Activated CD8-positive, alpha-beta memory T cell treated with anti-CD3 and anti-CD28 coated beads, Interleukin-2, amount 50 U/mL, for 24 hours (primary cell): Measurements from ENCODE around the gene STOML2.

Source experiments
- DNase-seq: peaks from one replicate; pipeline ENCODE4 v3.0.0-alpha.2; 2020; ENCODE audit errors: extremely low read depth

The STOML2 gene

DNA sequence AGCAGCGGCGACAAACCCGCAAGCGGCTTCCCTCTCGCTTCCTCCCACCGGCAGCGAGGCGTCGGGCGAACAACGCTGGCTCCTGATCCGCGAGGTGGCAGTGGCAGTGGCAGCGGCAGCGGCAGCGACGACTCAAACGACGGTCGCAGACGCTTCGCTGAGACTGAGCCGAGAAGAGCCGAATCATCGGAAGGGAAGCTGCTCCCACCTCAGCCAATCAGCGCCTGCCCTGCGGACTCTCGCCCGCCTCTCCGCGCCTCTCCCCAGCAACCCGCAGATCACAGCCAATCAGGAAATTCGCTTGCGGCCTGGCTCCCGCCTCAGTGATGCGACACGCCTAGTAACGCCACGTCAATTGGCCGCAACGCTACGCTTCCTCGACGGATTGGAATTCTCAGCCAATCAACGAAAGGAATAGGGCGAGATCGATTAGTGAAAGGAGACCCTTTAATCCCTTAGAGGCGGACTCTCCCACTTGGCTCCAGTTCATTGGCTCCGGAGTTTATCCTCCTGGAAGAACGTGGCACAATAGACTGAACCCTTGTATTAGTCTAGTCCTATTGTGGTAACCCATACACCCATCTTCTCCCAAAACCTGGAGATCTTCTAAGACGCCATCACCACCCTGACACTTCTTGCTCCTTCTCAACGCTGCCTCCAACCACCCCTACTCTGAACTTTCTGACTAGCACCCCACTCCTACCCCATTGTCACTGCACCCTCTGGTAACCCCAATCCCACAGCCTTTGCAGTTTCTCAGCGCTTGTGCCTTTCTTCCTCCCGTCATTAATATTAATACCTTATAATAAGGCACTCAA is 30.3 kb downstream of the STOML2 start, which contains the start of gene VCP:
Gene VCP, minus strand, starts transcription at position 165 of the 818 bp plus-strand sequence. CDS start 272 bp downstream, outside the sequence.
- peak; percentile 97 for DNase-seq

DNA sequence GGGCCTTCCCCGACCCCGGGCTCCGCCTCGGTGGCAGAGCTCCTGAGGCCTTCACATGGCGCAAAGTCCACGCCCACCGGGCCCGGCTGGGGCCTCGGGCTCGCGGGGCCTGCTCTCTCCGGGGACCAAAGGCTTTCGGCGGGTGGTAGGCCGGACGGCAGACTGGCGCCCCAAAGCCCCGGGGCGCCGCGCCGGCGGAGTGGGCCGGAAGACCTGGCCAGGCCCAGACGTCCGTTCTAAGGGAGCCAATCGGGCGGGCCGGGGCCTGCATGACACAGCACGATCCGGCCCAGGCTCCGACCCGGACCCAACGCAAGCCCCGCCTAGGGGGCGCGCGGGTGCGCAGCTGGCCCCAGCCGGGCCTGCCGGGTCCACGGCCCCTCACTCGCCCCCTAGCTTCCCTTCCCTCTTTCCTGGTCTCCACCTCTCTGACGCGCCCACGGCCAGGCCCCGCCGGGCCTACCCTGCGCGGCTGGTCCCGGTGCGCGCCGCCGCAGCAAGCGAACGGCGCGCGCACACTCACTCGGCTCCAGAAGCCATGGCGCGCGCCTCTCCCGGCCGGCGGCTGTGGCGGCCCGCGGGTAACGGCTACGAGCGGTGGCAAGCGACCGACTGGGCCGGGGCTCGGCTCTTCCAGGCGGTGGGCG is 31.0 kb downstream of the STOML2 start:
- DNase-seq, result no peak

DNA sequence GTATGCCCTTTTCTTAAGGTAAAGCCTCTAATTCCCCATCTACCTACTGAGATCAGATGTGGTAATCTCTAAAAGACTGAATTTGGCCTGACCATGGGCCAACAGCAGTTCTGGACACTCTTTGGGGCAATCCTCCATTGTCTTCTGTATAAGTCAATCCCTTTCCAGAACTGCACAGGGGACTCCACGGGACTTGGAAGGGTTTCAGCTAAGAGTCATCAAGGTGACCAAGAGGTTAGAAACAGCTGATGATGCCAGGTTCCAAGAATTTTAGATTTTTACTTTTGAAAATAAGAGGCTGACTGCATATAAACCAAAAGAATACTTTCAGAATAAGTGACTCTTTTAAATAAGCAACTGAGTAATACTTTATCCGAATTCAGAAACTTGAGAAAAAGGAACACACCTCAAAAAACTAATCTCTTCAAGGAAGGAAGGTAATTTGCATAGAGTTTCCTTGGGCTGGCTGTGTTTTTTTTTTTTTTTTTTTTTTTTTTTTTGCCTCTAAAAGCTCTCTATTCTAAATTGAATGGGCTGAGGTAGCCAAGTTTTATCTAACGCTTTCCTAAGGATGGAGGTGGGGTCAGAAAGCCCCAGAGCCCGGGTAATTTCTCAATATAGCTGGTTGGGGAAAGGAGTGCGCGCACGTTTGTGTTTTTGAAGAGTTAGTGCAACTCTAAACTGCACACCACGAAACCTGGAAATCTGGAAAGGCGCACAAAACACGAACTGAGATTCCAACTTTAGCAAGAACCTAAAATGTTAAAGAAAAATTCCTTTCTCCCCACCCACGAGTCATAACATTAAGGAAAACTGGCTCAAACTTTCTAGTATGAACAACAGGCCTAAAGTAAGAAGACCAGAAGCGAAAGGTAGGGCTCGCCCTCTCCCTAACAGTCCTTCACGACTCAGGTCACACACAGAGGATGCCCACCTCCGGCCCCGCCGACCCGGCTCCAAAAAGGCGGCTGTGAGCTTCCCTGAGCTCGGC is 31.8 kb downstream of the STOML2 start:
- no peak for DNase-seq

DNA sequence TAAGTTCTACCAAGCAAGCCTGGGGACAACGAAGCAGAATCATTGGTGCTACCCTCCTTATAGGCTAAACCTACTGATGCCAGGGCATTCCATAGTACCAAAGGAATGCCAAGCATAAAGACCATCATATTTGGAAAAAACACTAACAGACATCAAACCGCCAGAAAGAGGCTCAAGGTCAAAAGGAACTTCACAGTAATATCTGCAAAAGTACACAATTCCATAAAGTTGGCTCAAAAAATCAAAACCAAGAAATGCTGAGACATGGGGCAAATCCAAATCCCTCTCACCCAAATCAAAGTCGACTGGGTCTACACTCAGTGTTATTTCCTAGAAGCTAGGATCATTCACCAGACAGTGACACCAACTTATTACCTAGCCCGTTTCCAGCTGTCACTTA is 33.9 kb downstream of the STOML2 start:
- no peak for DNase-seq

DNA sequence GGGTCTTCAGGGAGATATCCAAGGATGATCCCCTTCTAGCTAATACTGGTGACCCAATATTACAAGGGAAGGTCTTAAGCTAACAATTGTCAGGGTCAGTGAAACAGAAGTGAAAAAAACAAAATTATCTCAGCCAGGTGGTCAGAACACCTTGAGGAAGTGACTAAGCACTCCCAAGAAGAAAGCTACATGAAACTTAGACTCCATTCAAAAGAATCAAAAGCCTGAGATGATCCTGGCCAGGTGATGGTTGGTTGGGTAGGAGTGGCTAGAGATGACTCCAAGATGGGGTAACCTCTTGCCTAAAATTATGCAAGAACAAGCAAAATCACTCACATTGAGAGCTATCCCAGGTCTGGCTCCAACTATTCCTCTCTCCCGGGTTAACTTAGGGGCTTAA is 35.9 kb downstream of the STOML2 start:
- DNase-seq, result no peak

DNA sequence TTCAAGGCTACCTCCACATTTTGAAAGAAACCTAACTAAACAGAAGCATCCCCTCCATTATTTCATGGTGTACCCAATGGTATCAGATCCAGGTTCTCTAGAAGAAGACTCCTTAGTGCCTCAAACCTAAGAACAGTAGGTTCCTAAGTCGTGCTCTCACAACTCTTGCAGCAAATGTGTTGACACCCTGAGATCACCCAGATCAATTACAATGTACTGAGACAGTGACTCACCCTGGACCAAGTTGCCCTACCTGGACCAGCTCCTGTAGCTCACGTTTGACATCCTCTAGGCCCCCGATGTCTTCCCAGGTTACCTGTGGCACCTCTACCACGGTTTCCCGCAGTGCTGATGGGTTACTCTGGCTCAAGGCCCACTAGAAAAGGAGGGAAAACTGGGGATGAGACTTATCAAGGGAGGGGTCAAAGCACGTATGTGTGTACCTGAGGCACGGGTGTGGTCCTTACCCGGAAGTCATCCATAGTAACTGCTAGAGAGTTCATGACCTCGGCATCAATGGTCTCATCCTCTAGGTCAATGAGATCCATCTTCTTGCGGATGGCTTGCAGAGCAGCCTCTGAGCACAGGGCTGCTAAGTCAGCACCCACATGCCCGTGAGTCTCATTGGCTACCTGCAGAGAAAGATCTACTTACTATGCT is 42.3 kb downstream of the STOML2 start:
- no peak for DNase-seq

DNA sequence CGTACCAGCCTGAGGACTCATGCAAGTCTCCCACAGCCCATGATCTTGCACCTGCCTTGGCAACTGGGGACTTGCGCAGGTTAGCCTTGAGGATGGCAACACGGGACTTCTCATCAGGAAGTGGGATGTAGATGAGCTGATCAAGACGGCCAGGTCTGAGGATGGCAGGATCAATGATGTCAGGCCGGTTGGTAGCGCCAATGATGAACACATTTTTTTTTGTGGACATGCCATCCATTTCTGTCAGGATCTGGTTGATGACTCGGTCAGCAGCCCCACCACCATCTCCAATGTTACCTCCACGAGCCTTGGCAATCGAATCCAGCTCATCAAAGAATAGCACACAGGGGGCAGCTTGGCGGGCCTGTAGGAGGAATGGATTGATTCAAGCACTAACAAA is 43.5 kb downstream of the STOML2 start:
- no peak for DNase-seq

DNA sequence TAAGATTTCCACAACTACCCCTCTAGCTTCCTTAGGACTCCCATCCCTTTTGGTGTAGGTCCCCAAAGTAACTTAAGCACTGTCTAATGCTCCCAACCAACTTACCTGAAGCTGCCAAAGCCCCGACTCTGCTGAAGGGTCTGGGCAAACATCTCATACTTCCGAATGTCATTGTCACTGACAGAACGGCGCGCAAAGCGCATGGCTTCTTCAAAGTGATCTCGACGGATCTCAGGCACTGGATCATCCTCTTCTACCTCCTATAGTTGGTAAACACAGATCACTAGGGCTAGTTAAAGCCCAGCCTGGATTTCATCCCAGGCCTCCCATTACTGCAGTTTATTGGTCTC is 45.7 kb downstream of the STOML2 start:
- DNase-seq, result no peak

DNA sequence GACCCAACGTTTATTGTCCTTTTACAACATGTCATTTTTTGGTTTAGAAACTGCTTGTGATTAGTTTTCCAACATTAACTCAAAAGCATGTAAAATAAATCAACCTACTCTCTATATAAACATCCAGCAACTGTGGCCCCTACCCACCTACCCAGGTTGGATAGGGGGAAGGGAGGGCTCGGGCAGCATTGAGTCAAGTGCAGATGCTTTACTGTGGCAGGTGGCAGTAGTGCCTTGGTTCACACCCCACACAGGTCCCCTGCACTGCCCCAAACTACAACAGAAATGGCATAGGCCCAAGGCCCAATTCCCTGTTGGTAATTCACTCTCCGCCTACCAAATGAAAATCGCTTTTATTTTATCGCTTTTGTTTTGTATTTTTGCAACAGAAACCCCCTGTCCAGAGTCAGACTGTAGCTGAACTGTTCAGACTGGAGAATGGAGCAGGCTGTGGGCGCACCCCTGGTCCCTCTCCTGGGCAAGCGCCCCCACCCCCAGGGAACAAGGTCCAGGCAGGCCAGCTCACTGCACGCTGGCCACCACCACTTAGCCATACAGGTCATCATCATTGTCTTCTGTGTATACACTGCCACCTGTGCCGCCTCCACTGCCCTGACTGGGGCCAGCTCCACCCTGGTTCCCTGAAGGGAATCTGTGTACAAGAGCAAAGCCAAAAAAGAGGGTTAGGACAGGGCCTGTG is 46.2 kb downstream of the STOML2 start:
- DNase-seq, result no peak

DNA sequence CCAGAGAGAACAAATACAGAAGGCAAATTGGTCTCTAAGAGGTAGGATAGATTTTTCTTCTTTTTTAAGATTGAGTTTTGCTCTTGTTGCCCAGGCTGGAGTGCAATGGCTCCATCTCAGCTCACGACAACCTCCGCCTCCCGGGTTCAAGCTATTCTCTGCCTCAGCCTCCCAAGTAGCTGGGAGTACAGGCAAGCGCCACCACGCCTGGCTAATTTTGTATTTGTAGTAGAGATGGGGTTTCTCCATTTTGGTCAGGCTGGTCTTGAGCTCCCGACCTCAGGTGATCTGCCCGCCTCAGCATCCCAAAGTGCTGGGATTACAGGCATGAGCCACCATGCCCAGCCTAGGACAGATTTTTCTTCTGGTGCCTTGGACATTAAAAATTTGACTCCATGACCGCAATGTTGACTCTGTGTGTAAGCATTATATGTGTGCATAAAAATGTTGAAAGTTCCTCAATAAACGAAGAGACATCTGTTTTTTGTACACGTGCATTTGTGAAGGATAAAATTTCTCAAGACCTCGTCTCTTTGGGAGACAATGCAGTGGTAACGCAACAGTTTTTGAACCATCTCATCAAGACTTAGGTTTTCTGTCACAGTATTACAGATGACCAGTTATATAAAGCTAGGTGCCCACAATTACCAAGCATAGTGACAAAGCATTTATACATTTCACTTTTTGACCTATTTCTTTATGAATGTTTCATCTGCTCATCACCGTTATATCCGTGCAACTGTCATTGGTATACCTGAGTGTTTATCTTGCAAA is 47.9 kb downstream of the STOML2 start:
- DNase-seq, result no peak

DNA sequence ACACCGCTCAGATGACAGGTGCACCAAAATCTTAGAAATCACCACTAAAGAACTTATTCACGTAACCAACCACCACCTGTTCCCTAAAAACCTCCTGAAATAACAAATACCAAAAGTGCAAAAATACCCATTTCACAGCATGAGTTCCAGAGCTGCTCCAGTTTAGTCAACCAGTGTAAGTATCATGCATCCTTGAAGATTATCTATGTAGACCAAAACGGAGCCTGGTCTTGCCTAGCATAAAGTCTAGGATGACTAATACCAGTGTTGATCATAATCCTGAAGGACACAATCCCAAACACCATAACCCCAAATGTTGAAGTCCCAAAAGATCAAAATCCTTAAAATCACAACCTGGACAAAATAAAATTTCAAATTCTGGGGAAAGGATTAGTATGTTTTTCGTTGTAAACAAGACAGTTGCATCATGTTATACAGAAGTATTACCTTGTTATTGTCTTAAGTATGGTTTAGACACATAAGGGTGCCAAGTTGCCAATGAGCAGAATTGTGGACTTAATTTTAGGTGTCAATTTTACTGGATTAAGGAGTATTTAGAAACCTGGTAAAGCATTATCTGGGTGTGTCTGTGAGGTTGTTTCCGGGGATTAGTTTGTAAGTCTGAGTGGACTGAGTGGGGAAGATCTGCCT is 48.6 kb downstream of the STOML2 start:
- DNase-seq, result no peak

DNA sequence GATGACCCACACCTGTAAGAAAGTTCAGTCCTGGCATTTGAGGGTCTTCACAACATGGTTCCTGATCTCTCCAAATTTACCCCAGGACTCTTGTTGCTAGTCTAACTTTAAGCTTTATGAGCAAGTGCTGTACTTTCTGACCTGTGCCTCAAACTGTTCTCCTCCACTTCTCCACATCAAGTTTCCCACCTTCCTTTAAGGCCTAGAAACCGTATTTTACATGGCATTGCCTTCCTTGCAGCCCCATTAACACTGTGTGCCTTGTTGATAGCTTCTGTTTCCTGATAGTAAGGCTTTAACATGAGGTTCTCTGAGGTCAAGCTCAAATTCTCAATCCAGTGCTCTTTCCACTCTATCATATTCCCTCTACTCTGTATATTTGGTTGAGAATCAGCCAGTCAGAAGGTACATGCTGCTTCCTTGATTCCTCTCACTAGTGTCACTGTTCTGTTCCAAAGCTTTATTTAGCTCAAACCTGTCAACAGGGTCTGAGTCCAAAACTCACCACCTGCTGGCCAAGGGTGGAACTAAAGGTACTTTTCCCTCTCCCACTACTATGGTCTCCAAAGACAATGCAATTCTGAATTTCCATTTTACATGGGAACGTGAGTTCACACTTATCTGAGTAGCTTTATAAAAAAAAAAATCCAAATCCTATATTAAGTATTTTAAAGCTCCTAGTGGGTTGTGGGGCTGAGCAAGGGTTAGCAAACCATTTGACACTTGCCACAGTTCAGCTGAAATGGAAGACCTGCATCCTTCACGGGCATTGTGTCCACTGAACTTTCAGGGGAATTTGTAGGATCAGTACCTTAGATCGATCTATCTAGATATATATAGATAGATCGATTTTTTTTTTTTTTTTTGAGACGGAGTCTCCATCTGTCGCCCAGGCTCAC is 51.6 kb downstream of the STOML2 start:
- DNase-seq, result no peak
